Neural progenitor cell (in vitro differentiated cells): ENCODE data around the gene CFAP92. TPM values are rescaled to one million over a fixed set of nuclear protein-coding genes. Genes with fewer than 3 reads are reported as not detected.

ENCODE experiments used
- DNase-seq: peaks from one replicate; pipeline ENCODE4 v3.0.0-alpha.2; 2016; ENCODE audit warnings: low spot score
- H2AFZ ChIP-seq: fragments of 200-600 bp; sonication (generic); replicated peaks from 2 replicates; pipeline ENCODE4 v1.6.1; 2016; ENCODE audit warnings: antibody characterized with exemption
- H3F3A ChIP-seq: fragments of 200-600 bp; sonication (generic); 2 replicates; pipeline ENCODE4 v1.6.1; 2016; ENCODE audit warnings: antibody characterized with exemption, low read depth
- H3K27ac ChIP-seq: fragments of 200-600 bp; sonication (generic); 2 replicates; pipeline ENCODE4 v1.5.1; 2016; ENCODE audit warnings: mild to moderate bottlenecking
- H3K27me3 ChIP-seq: fragments of 200-600 bp; sonication (generic); 2 replicates; pipeline ENCODE4 v1.6.1; 2016; ENCODE audit warnings: mild to moderate bottlenecking, moderate library complexity
- H3K36me3 ChIP-seq: fragments of 200-600 bp; sonication (generic); 2 replicates; pipeline ENCODE4 v1.5.1; 2016
- H3K4me1 ChIP-seq: fragments of 200-600 bp; sonication (generic); 2 replicates; pipeline ENCODE4 v1.6.1; 2016; ENCODE audit warnings: mixed run types
- H3K4me2 ChIP-seq: fragments of 200-600 bp; sonication (generic); 2 replicates; pipeline ENCODE4 v1.6.1; 2016
- H3K4me3 ChIP-seq: fragments of 200-600 bp; sonication (generic); 2 replicates; pipeline ENCODE4 v1.5.1; 2016
- H3K79me2 ChIP-seq: fragments of 200-600 bp; sonication (generic); 2 replicates; pipeline ENCODE4 v1.6.1; 2016; ENCODE audit warnings: low read depth
- H3K9ac ChIP-seq: fragments of 200-600 bp; sonication (generic); 2 replicates; pipeline ENCODE4 v1.6.1; 2016
- H3K9me3 ChIP-seq: fragments of 200-600 bp; sonication (generic); 2 replicates; pipeline ENCODE4 v1.5.1; 2016; ENCODE audit warnings: low read depth
- H4K20me1 ChIP-seq: fragments of 200-600 bp; sonication (generic); 2 replicates; pipeline ENCODE4 v1.6.1; 2016; ENCODE audit warnings: low read depth
- H3K27ac Mint-ChIP-seq: 3 replicates; pipeline ENCODE4 v1.8.0; 2021; ENCODE audit warnings: mixed read lengths
- H3K27me3 Mint-ChIP-seq: 2 replicates; pipeline ENCODE4 v1.8.0; 2022; ENCODE audit warnings: low read depth, mild to moderate bottlenecking, inconsistent platforms, moderate library complexity, mixed read lengths; ENCODE audit not compliant: insufficient read depth
- H3K36me3 Mint-ChIP-seq: 3 replicates; pipeline ENCODE4 v1.8.0; 2021; ENCODE audit warnings: mixed read lengths
- H3K4me1 Mint-ChIP-seq: 3 replicates; pipeline ENCODE4 v1.8.0; 2021; ENCODE audit warnings: mixed read lengths
- H3K4me3 Mint-ChIP-seq: 3 replicates; pipeline ENCODE4 v1.8.0; 2021; ENCODE audit warnings: mild to moderate bottlenecking, moderate library complexity, mixed read lengths
- H3K9me3 Mint-ChIP-seq: 3 replicates; pipeline ENCODE4 v1.8.0; 2020; ENCODE audit warnings: mixed read lengths
- CTCF ChIP-seq: fragments of 200-600 bp; sonication (generic); IDR thresholded peaks from 2 replicates; pipeline ENCODE4 v1.5.1; 2017; ENCODE audit warnings: antibody characterized with exemption, mild to moderate bottlenecking
- EZH2 ChIP-seq: fragments of 200-600 bp; sonication (generic); IDR thresholded peaks from 2 replicates; pipeline ENCODE4 v1.6.1; 2017; ENCODE audit warnings: antibody characterized with exemption, mild to moderate bottlenecking, moderate library complexity
- EZH2phosphoT487 ChIP-seq: fragments of 200-600 bp; sonication (generic); IDR thresholded peaks from 2 replicates; pipeline ENCODE4 v1.6.1; 2017; ENCODE audit warnings: antibody characterized with exemption
- total RNA-seq: library from RNA; depleted of rRNA; stranded (reverse); fragments of >200 nt; gene quantifications from 2 replicates; pipeline ENCODE4 v1.2.3, GENCODE V29; 2015; ENCODE audit warnings: low replicate concordance

CFAP92 gene
- total RNA-seq, 1 donor from 2014 or later, result 5.5 TPM

- Mint-ChIP-seq H3K36me3 (peaks cover 24% of the 10 kb centered on the region), H3K9me3 (peaks cover 2% of the 10 kb centered on the region), H3K4me1 (peaks cover 25% of the 10 kb centered on the region), H3K27ac (no peak overlapping the region), H3K27me3 (peaks cover 2% of the 10 kb centered on the region), H3K4me3 (no peak overlapping the region)
- peaks cover 35% of the 10 kb centered on the region for H3K27me3 ChIP-seq
- TF ChIP-seq EZH2phosphoT487 (no peak), CTCF (no peak), EZH2 (no peak)
- no peak overlapping the region for H2AFZ ChIP-seq
- no peaks in the 10 kb centered on the region for H3K36me3 ChIP-seq
- no peak overlapping the region for H3K9ac ChIP-seq
- H3K9me3 ChIP-seq, result no peaks in the 10 kb centered on the region
- H3K4me3 ChIP-seq, result no peak overlapping the region
- H3K27ac ChIP-seq, result no peak overlapping the region
- no peaks in the 10 kb centered on the region for H4K20me1 ChIP-seq
- DNase-seq, result no peak
- peaks cover 2% of the 10 kb centered on the region for H3F3A ChIP-seq
- H3K4me2 ChIP-seq, result no peak overlapping the region
- H3K79me2 ChIP-seq, result no peaks in the 10 kb centered on the region
- peaks cover 5% of the 10 kb centered on the region for H3K4me1 ChIP-seq
Observed at GRCh38 chr3:129023909-129024308, 30.0 kb upstream of the CFAP92 start.

GRCh38 chr3:129023008-129023358 is 29.1 kb upstream of the CFAP92 start:
- Histone ChIP-seq H4K20me1 (no peaks in the 10 kb centered on the region), H3K27me3 (peaks cover 29% of the 10 kb centered on the region), H3K4me1 (peaks cover 9% of the 10 kb centered on the region), H2AFZ (no peak overlapping the region), H3K9ac (no peak overlapping the region), H3K9me3 (no peaks in the 10 kb centered on the region), H3K27ac (no peak overlapping the region), H3F3A (peaks cover 3% of the 10 kb centered on the region), H3K79me2 (no peaks in the 10 kb centered on the region), H3K4me3 (no peak overlapping the region), H3K4me2 (no peak overlapping the region), H3K36me3 (no peaks in the 10 kb centered on the region)
- peaks cover 32% of the 10 kb centered on the region for H3K4me1 Mint-ChIP-seq
- peaks cover 2% of the 10 kb centered on the region for H3K9me3 Mint-ChIP-seq
- peak overlapping the region; percentile 25 for H3K27ac Mint-ChIP-seq
- peaks cover 2% of the 10 kb centered on the region for H3K27me3 Mint-ChIP-seq
- TF ChIP-seq EZH2phosphoT487 (no peak), CTCF (no peak), EZH2 (no peak)
- peaks cover 25% of the 10 kb centered on the region for H3K36me3 Mint-ChIP-seq
- DNase-seq, result no peak
- H3K4me3 Mint-ChIP-seq, result no peak overlapping the region

- Histone ChIP-seq H4K20me1 (no peaks in the 10 kb centered on the region), H3F3A (peaks cover 9% of the 10 kb centered on the region), H3K36me3 (no peaks in the 10 kb centered on the region), H3K9ac (no peak overlapping the region), H3K27ac (no peak overlapping the region), H3K79me2 (no peaks in the 10 kb centered on the region), H3K4me3 (no peak overlapping the region), H3K27me3 (peaks cover 22% of the 10 kb centered on the region), H3K9me3 (no peaks in the 10 kb centered on the region), H3K4me1 (peaks cover 15% of the 10 kb centered on the region), H2AFZ (no peak overlapping the region), H3K4me2 (no peak overlapping the region)
- H3K27me3 Mint-ChIP-seq, result peaks cover 2% of the 10 kb centered on the region
- peaks cover 2% of the 10 kb centered on the region for H3K9me3 Mint-ChIP-seq
- peaks cover 27% of the 10 kb centered on the region for H3K36me3 Mint-ChIP-seq
- H3K4me1 Mint-ChIP-seq, result peaks cover 38% of the 10 kb centered on the region
- TF ChIP-seq CTCF, result no peak
- no peak for TF ChIP-seq EZH2phosphoT487
- TF ChIP-seq EZH2, result no peak
- H3K4me3 Mint-ChIP-seq, result no peak overlapping the region
- DNase-seq, result no peak
- H3K27ac Mint-ChIP-seq, result peak overlapping the region; percentile 25
Observed at GRCh38 chr3:129022114-129023007, 28.5 kb upstream of the CFAP92 start.
